ENCODE data around the gene ZWILCH. TPM values are rescaled to one million over a fixed set of nuclear protein-coding genes. Genes with fewer than 3 reads are reported as not detected.

The ZWILCH gene
- total RNA-seq (2022; extraction: Qiagen RNA extraction; ENCODE audit: low read depth), result 29.5 to 46.6 TPM (median 39.2 TPM) in 5 replicates

GRCh38 chr15:66504563-66505429 lies at the start of gene ZWILCH, which contains the start of gene RPL4:
Gene ZWILCH, plus strand, starts transcription at chr15:66505326. Its CDS starts 13 bp downstream, at chr15:66505339.
Gene RPL4, minus strand, starts transcription at chr15:66504855. Its CDS starts 65 bp downstream, at chr15:66504790.

GRCh38 chr15:66497502-66498455 lies 7.3 kb upstream of the ZWILCH start, which contains the start of gene SNAPC5:
Gene SNAPC5, minus strand, starts transcription at chr15:66497762. Its CDS starts 31 bp downstream, at chr15:66497731.

DNA sequence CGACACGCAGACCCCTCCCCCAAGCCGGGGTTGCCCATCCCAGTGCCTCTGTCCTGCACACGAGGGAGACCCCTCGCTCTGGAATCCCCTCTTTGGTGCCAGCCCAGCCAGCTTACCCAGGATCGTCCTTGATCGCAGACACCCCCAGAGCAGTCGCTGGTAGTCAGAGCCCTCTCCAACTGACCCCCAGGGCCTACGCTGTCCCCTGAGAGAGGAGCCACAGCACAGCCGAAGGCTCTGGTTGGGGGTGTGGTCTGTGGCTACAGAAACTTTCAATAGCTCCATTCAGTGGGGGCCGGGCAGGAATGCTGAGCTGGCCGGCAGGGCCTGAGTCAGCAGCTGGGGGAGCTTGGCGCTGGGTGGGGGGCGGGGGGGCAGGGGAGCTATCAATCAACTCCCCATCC lies 60.6 kb downstream of the ZWILCH start, which contains the start of gene LCTL:
Gene LCTL, minus strand, starts transcription at position 258 of the 404 bp plus-strand sequence. CDS start 633 bp downstream, outside the sequence.

Other genes starting within 250 kb of the ZWILCH start
- gene DIS3L, start 211.8 kb upstream of the ZWILCH start, total RNA-seq (2022; extraction: Qiagen RNA extraction; ENCODE audit: low read depth), result 31.8 to 37.6 TPM (median 35.4 TPM) in 5 replicates
- 27.0 to 29.7 TPM (median 28.0 TPM) in 5 replicates for gene TIPIN, start 148.6 kb upstream of the ZWILCH start, total RNA-seq (2022; extraction: Qiagen RNA extraction; ENCODE audit: low read depth)
- gene MAP2K1, start 118.4 kb upstream of the ZWILCH start, total RNA-seq (2022; extraction: Qiagen RNA extraction; ENCODE audit: low read depth), result 66.9 to 114 TPM (median 103 TPM) in 5 replicates
- 43.8 to 62.1 TPM (median 51.5 TPM) in 5 replicates for gene SNAPC5, start 7.6 kb upstream of the ZWILCH start, total RNA-seq (2022; extraction: Qiagen RNA extraction; ENCODE audit: low read depth)
- gene RPL4, start 471 bp upstream of the ZWILCH start, total RNA-seq (2022; extraction: Qiagen RNA extraction; ENCODE audit: low read depth), result 5,234 to 6,607 TPM (median 5,532 TPM) in 5 replicates
- gene LCTL, start 60.7 kb downstream of the ZWILCH start, total RNA-seq (2022; extraction: Qiagen RNA extraction; ENCODE audit: low read depth), result 0.06 TPM in 2 of 5 replicates, not detected in the others
- 18.4 to 28.2 TPM (median 25.0 TPM) in 5 replicates for gene SMAD6, start 196.9 kb downstream of the ZWILCH start, total RNA-seq (2022; extraction: Qiagen RNA extraction; ENCODE audit: low read depth)